HG03097 (cell line): ENCODE results near the gene DIP2B.
"Not testable (repeated sequence)": the region's sequence is repeated elsewhere in the genome, so short reads cannot be mapped to it uniquely, and the experiment has no call there.

Experiments
- ATAC-seq: cut with Tn5 transposase; IDR thresholded peaks from one replicate; pipeline ENCODE4 v1.9.1; 2021; ENCODE audit not compliant: unreplicated experiment, low FRiP score

Gene DIP2B

DNA sequence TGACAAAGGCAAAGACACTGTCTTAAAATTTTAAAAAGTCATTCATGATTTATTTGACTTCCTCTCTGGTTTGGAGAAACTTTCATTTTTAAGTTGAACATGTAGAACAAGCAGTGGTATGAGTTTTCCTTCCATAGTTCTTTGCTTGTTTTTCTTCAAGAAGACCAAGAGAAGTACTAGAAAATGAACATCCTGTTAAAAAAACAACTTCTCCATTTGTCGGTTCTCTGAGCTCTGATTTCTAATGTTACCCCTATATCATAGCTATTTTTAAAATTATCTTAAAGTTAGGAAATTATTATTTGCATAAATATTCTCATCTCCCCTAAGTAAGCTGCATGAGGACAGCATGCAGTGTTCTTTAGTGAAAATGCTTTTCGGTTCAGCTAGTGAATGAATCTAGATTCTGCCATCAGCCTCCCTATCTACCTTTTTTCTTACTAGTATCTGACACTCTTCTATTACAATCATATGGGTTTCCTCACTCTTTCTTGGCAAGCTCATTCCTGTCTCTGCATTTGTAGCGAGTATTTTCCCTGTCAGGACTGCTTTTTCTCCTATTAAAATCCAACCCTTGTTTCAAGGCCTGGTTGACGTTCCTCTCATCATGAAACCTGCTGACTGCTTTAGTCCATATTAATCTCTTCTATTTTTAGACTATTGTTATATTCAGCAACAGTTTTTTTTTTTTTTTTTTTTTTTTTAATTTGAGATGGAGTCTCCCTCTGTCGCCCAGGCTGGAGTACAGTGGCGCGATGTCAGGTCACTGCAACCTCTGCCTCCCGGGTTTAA is 15.8 kb downstream of the DIP2B start:
- ATAC-seq, result no peak

DNA sequence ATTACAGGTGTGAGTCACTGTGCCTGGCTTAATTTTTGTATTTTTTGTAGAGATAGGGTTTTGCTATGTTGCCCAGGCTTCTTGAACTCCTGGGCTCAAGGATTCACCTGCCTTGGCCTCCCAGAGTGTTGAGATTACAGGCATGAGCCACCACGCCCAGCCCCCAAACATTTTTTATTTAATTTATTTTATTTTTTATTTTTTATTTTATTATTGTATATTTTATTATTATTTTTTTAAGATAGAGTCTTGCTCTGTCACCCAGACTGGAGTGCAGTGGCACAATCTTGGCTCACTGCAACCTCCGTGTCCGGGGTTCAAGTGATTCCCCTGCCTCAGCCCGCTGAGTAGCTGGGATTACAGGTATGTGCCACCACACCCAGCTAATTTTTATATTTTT is 17.0 kb downstream of the DIP2B start:
- not testable (repeated sequence) for ATAC-seq

DNA sequence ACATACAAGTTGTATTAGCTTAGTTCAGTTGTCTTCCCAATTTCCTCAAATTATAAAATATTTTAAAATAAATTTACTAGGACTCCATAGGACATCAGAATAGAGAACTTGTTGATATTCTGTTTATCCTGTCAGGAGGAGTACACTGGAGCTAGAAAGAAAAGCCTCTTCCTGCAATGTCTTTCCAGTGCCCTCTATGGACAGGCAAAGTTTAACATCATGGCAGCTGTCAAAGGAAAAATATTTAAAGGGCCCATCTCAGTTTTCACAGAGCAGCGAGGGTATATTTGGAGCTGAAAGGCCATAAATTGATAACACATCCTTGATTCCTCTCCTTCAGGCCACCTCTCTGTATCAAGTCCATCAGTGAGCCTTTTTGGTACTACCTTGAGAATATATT is 19.0 kb downstream of the DIP2B start:
- no peak for ATAC-seq

DNA sequence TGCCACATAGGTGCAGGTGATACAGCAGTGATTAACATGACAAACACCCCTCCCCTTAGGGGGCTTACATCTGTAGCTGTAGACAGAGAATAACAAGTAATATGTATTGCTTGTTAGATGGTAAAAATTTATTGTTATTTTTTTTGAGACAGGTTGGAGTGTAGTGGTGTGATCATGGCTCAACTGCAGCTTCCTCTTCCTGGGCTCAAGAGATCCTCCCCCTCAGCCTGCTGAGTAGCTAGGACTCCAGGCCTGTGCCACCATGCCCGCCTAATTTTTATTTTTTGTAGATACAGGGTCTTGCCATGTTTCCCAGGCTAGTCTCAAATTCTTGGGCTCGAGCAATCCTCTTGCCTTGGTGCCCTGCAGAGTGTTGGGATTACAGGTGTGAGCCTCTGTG is 19.8 kb downstream of the DIP2B start:
- ATAC-seq, result no peak

DNA sequence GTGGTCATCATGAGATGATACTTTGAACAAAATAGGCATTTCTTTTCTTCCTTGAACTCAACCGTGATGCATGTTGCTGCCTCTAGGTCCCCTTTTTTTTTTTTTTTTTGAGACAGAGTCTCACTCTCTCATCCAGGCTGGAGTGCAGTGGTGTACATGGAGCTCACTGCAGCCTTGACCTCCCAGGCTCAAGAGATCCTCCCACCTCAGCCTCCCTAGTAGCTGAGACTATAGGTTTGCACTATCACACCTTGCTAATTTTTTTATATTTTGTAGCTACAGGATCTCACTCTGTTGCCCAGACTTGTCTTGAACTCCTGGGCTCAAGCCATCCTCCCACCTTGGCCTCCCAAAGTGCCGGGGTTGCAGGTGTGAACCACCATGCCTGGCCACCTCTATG is 20.6 kb downstream of the DIP2B start:
- no peak for ATAC-seq

DNA sequence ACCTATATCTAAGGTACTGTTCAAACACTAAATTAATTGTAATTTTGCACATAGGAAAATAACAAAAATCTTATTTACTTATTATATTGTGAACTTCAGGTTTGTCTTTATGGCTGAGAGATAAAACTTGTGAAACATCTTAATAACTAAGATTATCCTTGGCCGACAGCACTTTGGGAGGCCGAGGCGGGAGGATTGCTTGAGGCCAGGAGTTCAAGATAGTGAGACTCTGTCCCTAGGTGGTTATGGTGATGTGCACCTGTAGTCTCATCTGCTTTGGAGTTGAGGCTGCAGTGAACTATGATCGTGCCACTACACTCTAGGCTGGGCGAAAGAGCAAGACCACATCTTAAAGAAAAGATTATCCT is 22.6 kb downstream of the DIP2B start:
- no peak for ATAC-seq

DNA sequence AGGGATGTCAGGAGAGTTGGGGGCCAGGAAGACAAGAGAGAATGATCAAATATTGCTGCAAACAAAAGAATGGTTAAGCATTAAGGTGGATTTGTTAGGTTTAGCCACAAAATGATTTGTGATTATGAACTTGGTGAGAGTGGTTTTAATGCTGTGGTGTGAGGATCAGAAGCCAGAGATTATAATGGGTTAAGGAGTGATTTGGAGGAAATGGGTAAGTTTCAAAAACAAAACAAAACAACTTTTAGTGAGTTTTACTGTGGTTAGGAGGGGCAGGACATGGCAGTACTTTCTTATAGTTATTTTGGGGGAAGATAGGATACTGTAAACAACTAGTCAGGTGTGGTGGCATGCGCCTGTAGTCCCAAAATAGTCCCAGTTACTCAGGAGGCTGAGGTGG is 24.0 kb downstream of the DIP2B start:
- no peak for ATAC-seq

DNA sequence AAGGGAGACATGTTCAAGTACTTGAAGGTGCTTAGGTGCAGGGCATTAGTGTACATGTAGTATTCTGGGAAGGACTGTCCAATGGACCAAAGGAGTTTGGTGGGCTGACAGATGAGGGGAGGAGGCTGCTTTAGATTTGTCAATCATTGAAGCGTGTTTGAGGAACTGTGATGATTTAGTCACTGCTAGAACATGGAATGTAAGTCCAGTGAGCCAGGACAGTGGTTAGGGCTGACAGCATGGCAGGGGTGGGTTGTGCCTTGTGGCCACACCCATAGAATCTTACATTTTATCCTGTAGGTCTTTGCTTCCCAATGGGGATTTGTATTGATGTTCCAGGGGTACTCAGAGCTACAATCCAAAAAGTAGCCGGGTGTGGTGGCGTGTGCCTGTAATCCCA is 24.6 kb downstream of the DIP2B start:
- ATAC-seq, result no peak

DNA sequence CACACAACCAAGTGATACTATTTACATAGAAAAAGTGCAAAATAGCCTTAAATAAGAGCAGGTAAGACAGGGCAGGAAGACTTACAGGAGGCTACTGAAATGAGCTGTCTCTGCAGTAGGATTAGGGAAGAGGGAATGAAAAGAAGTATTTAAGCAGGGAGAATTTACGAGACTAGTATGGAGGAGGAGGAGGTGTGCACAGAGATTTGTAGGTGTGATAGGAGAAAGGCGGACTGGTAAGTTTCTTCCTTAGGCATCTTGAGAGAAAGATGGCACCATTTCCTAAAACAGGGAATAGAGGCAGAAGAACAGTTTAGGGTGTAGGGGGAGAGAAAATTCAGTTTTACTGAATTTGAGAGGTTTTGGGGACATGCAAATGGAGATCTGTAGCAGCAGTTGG is 25.7 kb downstream of the DIP2B start:
- no peak for ATAC-seq

DNA sequence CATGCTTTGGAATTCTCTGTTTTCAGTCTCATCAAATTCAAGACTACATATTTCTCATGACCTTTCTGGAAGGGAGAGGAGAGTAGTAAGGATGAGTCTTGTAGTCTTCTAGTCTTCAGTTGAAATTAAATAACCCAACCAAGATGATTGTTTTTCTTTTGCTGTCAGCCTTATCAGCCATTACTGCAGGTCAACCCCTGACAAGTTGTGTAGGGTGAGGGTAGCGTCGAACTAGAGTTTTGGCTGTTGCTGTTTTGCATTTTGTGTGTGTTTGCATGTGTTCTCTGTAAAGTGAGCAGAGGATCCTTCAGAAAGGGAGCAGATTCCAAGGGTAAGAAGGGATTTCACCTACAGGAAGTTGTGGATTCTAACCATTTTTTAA is 28.4 kb downstream of the DIP2B start:
- no peak for ATAC-seq

DNA sequence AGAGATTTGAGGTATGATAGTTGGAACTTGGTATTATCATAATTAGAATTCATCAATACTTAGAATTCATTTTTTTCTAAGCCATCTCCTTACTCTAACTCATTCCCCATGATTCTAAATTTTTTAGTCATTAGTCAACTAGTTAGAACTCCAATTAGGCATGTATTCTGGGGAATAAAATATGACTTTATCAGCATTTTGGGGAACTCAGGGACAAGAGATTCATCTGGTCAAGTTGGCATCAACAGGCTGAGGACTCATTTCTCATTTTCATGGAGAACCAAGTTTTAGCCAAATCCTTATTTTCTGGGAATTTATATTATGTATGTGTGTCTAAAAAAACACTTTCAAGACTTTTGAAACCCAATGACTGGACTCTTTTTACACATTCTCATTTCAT is 29.2 kb downstream of the DIP2B start:
- no peak for ATAC-seq

DNA sequence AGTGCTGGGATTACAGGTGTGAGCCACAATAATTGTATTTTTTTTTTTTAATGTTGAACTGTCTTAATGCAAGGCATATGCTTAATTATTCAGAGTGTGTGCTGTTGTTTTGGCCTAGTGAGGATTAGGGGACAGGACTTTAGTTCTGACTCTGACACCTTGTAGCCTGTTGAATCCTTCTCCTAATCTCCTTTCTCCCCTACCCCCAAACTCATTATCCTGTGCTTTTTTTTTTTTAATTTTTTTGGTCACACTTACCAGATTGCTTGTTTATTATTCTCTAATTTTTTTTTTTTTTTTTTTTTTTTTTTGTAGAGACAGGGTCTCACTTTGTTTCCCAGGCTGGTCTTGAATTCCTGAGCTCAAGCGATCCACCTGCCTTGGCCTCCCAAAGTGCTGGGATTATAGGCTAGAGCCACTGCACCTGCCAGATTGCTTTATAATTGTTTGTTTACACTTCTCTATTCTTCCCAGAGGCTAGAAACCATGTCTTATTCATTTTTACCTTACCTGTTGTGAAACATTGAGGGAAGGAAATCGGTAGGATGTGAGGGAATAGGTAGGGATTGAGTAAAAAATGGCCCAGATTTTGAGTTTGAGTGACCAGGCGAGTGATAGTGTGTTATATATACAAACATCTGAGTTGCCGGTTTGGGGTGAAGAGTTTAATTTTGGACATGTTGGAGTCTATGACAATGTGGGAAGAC is 32.2 kb downstream of the DIP2B start:
- ATAC-seq, result no peak

DNA sequence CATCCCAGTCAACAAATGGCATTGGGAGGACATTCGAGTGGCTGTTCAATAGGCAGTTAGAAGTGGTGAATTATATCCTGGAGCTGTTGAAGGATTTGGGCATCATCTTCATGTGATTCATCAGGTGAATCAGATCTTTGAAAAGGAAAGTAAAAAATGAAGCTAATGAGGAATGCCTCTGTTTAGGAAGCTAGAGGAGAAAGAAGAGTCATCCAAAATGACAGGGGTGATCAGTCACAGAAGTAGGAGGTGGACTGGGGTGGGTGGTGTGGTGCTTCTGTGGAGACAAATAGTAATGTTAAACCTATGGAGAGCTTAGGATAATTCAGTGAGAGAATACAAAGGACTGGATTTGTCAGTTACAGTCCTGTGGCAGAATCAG is 32.7 kb downstream of the DIP2B start:
- ATAC-seq, result no peak

DNA sequence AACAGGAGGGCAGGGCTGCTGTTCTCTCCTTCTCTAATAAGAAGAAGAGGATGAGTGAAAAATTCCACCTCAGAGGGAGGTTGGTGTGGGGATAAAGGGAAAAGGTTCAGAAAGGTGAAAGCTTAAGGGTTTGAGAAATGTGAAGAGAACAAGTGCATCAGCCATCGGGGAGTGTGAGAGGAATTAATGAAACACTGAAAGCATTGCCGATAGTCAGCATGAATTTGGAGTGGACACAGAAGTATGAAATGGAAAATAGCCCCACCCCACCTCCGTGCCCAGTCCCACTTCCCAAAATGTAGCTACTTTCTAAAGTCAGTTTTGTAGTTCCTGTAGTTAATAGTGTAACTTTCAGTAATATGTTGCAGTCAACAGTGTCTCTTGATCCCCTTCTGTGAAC is 33.4 kb downstream of the DIP2B start:
- no peak for ATAC-seq

DNA sequence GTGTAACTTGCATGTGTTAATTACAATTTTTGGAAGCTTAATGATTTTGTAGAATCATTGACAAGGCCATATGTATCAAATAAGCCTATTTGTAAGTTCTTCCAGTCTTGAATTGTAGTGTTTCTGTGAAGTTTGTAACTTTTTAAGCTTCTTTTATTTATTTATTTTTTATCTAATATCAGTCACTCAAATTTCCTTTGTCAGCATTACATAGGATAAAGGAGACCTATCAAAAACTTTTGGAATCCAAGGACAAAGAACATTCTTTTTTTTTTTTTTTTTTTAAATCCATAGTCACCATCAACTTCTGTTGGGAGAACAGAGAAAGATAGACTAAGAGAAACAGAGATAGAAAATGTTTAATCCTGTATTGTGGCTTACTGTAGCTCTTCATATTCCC is 36.4 kb downstream of the DIP2B start:
- ATAC-seq, result no peak

DNA sequence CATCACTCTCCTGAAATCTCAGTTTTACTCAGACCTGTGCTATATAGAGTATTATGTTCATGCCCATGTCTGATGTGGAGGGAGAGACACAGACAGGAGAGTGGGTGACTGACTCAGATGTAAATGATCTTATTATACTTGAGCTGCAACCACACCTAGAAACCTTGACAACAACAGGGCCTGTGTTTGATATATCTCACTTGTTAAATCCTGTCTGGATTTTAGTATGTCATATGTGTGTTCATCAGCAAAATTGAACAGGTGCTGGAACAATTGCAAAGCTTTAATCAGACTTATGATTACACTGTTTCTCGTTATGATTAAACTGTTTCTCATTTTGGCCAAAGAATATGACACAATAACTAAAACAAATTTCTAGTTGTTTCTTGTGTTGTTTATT is 37.7 kb downstream of the DIP2B start:
- ATAC-seq, result no peak

DNA sequence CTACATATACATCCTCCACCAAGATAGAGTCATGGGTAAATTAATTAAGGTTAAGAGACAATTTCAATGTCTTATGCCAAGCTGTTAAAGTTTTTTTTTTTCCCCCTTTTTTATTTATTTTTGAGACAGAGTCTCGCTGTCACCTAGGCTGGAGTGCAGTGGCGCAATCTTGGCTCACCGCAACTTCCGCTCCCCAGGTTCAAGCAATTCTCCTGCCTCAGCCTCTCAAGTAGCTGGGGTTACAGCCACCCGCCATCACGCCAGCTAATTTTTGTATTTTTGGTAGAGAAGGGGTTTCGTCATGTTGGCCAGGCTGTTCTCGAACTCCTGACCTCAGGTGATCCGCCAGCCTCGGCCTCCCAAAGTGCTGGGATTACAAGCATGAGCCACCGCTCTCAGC is 38.4 kb downstream of the DIP2B start:
- ATAC-seq, result not testable (repeated sequence)

DNA sequence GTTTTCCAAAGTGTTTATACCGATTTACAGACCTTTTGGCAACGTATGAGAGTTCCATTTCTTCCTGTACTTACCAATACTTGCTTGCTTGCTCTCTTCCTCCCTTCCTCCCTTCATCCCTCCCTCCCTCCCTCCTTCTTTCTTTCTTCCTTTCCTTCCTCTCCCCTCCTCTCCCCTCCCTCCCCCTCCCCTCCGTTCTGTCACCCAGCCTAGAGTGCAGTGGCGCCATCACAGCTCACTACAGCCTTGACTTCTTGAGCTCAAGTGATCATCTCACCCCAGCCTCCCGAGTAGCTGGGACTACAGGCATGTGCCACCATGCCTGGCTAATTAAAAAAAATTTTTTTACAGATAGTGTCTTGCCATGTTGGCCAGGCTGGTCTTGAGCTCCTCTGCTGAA is 40.4 kb downstream of the DIP2B start:
- no peak for ATAC-seq

DNA sequence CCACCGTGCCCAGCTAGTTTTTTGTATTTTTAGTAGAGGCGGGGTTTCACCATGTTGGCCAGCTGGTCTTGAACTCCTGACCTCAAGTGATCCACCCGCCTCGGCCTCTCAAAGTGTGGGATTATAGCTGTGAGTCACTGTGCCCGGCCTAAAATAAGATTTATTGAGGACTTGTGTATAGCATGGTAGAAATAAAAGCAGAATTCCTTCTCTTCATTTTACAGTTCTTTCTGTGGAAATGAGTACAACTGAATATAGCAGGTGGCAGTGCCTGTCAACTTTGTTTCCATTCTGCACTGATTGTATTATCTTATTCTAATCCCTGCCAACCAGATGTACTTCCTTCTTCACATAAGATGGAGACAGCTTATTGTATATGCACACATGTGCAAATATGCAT is 41.0 kb downstream of the DIP2B start:
- ATAC-seq, result no peak

DNA sequence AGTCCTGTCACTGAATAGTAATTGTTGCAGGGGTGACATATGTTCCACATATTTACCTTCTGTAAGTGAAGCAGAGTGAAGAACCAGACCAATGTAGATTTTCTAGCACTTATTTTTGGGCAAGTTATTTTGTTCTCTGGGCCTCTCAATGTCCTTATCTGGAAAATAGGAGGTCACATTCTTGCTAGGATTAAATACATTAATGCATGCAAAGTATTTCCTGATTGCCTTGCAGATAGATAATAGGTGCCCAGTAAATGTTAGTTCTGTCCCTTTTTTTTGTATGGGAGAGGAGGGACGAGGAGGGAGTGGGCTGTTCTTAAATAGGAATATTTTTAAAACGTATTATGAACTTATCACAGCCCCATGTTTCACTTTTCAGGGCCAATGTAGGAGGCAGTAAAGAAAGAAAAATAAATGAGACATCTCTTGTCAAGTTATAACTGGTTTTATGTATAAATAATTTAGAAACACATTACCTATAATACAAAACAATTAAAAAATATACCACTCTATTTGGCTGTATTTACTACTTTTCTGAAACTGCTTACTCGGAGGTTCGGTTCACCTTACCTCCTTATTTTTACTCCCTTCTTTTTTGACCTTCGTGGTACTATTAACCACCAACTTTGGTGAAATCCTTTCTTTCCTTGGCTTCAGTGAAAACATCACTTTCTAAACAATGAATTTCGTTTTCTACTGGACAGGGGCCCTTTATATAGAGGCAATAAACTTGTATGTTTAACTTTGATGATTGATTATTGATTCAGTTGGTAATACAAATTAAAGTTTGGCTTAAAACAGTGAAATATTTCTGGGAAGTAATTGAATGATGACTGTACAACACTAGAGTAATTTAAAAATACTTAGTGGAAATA is 41.9 kb downstream of the DIP2B start:
- no peak for ATAC-seq

DNA sequence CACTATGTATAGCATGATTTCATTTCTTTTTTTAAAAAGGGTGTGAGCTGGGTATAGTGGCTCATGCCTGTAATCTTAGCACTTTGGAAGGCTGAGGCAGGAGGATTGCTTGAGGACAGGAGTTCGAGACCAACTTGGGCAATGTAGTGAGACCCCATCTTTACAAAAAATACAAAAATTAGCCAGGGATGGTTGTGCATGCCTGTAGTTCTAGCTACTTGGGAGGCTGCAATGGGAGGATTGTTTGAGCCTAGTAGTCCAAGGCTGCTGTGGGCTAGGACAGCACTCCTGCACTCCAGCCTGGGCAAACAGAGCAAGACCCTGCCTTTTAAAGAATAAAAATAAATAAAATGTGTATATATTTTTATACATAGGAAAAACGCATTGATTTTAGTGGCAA is 43.0 kb downstream of the DIP2B start:
- ATAC-seq, result no peak

DNA sequence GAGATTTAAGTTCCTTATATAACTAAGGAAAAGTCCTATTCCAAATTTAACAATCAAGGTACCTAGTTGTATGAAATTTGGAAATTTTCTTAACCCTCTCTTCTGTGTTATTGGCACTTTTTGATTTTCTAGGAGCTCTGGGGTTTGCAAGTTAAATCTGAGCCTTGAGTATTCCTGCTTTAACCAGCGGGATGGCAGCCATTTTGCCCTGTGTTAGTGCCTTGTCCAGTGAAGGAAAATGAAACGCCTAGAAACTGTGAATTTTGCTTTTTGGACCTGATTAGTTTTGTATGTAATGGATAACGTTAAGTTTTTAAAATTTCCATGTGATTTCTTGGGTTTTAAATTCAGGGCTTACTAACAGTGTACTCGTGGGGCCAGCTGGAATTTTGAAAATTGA is 45.1 kb downstream of the DIP2B start:
- no peak for ATAC-seq
